Measurements from ENCODE around the gene RRH.

The RRH gene

GRCh38 chr4:109887071-109887470 is 59.3 kb downstream of the RRH start:
- no peak for DNase-seq (ENCODE audit: low read depth)

GRCh38 chr4:109890076-109890475 is 62.3 kb downstream of the RRH start:
- DNase-seq (ENCODE audit: low read depth): no peak

Data from EH (cell line).